GM23338 (cell line): Measurements from ENCODE around the gene GRIA3. TPM values are rescaled to one million over a fixed set of nuclear protein-coding genes. Genes with fewer than 3 reads are reported as not detected.

ENCODE experiments used
- ATAC-seq: fragments of 200-7000 bp; cut with Tn5 transposase; 3 replicates; pipeline ENCODE4 v1.9.1; 2020
- DNase-seq: peaks from one replicate; pipeline ENCODE4 v3.0.0-alpha.2; 2015; ENCODE audit warnings: low spot score
- H2AFZ ChIP-seq: fragments of 200-600 bp; sonication (generic); 2 replicates; pipeline ENCODE4 v1.8.0; 2016; ENCODE audit warnings: antibody characterized with exemption, mild to moderate bottlenecking, moderate library complexity
- H3F3A ChIP-seq: fragments of 200-600 bp; sonication (generic); replicated peaks from 2 replicates; pipeline ENCODE4 v1.8.0; 2017; ENCODE audit warnings: antibody characterized with exemption, mixed run types, low read depth
- H3K27ac ChIP-seq: fragments of 200-600 bp; sonication (generic); 2 replicates; pipeline ENCODE4 v1.6.1; 2016; ENCODE audit warnings: low read depth
- H3K27me3 ChIP-seq: fragments of 200-600 bp; sonication (generic); 2 replicates; pipeline ENCODE4 v1.8.0; 2016; ENCODE audit warnings: mild to moderate bottlenecking, mixed run types, moderate library complexity; ENCODE audit not compliant: insufficient read depth
- H3K36me3 ChIP-seq: fragments of 200-600 bp; sonication (generic); 2 replicates; pipeline ENCODE4 v1.8.0; 2016; ENCODE audit warnings: mild to moderate bottlenecking; ENCODE audit not compliant: insufficient read depth
- H3K4me1 ChIP-seq: fragments of 200-600 bp; sonication (generic); 2 replicates; pipeline ENCODE4 v1.8.0; 2016; ENCODE audit warnings: mild to moderate bottlenecking, moderate library complexity; ENCODE audit not compliant: insufficient read depth
- H3K4me2 ChIP-seq: fragments of 200-600 bp; sonication (generic); 2 replicates; pipeline ENCODE4 v1.7.1; 2017; ENCODE audit warnings: mixed run types
- H3K4me3 ChIP-seq: fragments of 200-600 bp; sonication (generic); 2 replicates; pipeline ENCODE4 v1.6.1; 2016; ENCODE audit warnings: mixed run types
- H3K79me2 ChIP-seq: fragments of 200-600 bp; sonication (generic); replicated peaks from 2 replicates; pipeline ENCODE4 v1.8.0; 2017; ENCODE audit warnings: mild to moderate bottlenecking; ENCODE audit not compliant: insufficient read depth
- H3K9me2 ChIP-seq: fragments of 200-600 bp; sonication (generic); 2 replicates; pipeline ENCODE4 v1.8.0; 2017; ENCODE audit not compliant: insufficient read depth
- H4K20me1 ChIP-seq: fragments of 200-600 bp; sonication (generic); replicated peaks from 2 replicates; pipeline ENCODE4 v1.8.0; 2017; ENCODE audit warnings: mild to moderate bottlenecking; ENCODE audit not compliant: insufficient read depth
- H3K27ac Mint-ChIP-seq: 2 replicates; pipeline ENCODE4 v1.8.0; 2020; ENCODE audit warnings: inconsistent platforms, mild to moderate bottlenecking, moderate library complexity, mixed read lengths
- H3K27me3 Mint-ChIP-seq: 3 replicates; pipeline ENCODE4 v1.8.0; 2022; ENCODE audit warnings: low read depth, mild to moderate bottlenecking, moderate library complexity, mixed read lengths, inconsistent platforms; ENCODE audit not compliant: insufficient read depth, poor library complexity
- H3K36me3 Mint-ChIP-seq: 3 replicates; pipeline ENCODE4 v1.8.0; 2021; ENCODE audit warnings: low read depth, mild to moderate bottlenecking, inconsistent platforms, moderate library complexity, mixed read lengths
- H3K4me1 Mint-ChIP-seq: 3 replicates; pipeline ENCODE4 v1.8.0; 2020; ENCODE audit warnings: mild to moderate bottlenecking, inconsistent platforms, mixed read lengths
- H3K4me3 Mint-ChIP-seq: 3 replicates; pipeline ENCODE4 v1.8.0; 2021; ENCODE audit warnings: moderate library complexity, mild to moderate bottlenecking, inconsistent platforms, mixed read lengths
- H3K9me3 Mint-ChIP-seq: 3 replicates; pipeline ENCODE4 v1.8.0; 2020; ENCODE audit warnings: moderate library complexity, mild to moderate bottlenecking, inconsistent platforms, mixed read lengths
- EZH2phosphoT487 ChIP-seq: fragments of 200-600 bp; sonication (generic); IDR thresholded peaks from one replicate; pipeline ENCODE4 v1.8.1; 2018; ENCODE audit warnings: antibody characterized with exemption; ENCODE audit not compliant: unreplicated experiment
- POLR2AphosphoS5 ChIP-seq: IDR thresholded peaks from 2 replicates; pipeline ENCODE4 v1.6.1; 2016; ENCODE audit warnings: antibody characterized with exemption, low read depth
- STAT1 ChIP-seq: IDR thresholded peaks from one replicate; pipeline ENCODE4 v1.6.1; 2016; ENCODE audit warnings: antibody characterized with exemption; ENCODE audit not compliant: unreplicated experiment
- ZNF114 ChIP-seq: fragments of 250-450 bp; sonication (Bioruptor Pico); IDR thresholded peaks from 2 replicates; pipeline ENCODE4 v1.5.0; 2020; ENCODE audit warnings: mild to moderate bottlenecking, moderate library complexity
- ZNF331 ChIP-seq: fragments of 250-450 bp; sonication (Bioruptor Pico); IDR thresholded peaks from 2 replicates; pipeline ENCODE4 v1.5.0; 2020; ENCODE audit warnings: low read depth, mild to moderate bottlenecking, moderate library complexity
- ZNF462 ChIP-seq: fragments of 250-450 bp; sonication (Bioruptor Pico); IDR thresholded peaks from 2 replicates; pipeline ENCODE4 v1.5.0; 2020; ENCODE audit warnings: mild to moderate bottlenecking, moderate library complexity
- polyA plus RNA-seq: library from polyadenylated mRNA; unstranded; fragments of >200 nt; fragmentation: Nextera tagmentation; extraction: Ambion mirVana; gene quantifications from 2 replicates; pipeline ENCODE4 v1.2.1, GENCODE V29; 2016
- total RNA-seq: library from RNA; depleted of rRNA; stranded (reverse); fragments of >200 nt; shearing (Covaris generic); gene quantifications from 2 replicates; pipeline ENCODE4 v1.2.3, GENCODE V29; 2014
- TF ChIP-seq, protein P1 (sequence below): IDR thresholded peaks from one replicate; pipeline ENCODE4 v1.6.1; 2018; ENCODE audit warnings: antibody characterized with exemption; ENCODE audit not compliant: unreplicated experiment

Gene GRIA3
- total and polyA plus RNA-seq, 2 experiments from 2014 or later, result 2.7 to 5.6 TPM

DNA sequence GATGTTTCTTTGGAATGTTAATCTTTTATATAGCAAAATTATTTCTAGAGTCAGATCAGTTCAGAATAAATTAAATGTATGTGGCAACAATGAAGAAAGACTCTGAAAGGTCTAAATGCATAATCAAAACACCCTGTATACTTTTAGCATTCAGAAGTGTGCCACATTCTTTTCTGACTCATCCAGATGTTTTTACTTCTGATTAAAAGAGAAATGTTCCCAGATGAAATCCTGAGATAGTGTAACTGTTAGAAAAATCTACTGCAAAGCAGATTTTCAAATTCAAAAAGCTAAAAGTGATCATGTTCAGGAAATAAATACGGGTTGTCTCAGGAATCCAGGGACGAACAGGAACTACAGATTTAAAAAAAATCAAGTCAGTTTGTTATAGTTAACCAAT is 241.4 kb downstream of the GRIA3 start (continued):
- TF ChIP-seq ZNF462 (CRISPR knock-in tag) (no peak), EZH2phosphoT487 (no peak), POLR2AphosphoS5 (no peak)
- TF ChIP-seq, protein P1, sequence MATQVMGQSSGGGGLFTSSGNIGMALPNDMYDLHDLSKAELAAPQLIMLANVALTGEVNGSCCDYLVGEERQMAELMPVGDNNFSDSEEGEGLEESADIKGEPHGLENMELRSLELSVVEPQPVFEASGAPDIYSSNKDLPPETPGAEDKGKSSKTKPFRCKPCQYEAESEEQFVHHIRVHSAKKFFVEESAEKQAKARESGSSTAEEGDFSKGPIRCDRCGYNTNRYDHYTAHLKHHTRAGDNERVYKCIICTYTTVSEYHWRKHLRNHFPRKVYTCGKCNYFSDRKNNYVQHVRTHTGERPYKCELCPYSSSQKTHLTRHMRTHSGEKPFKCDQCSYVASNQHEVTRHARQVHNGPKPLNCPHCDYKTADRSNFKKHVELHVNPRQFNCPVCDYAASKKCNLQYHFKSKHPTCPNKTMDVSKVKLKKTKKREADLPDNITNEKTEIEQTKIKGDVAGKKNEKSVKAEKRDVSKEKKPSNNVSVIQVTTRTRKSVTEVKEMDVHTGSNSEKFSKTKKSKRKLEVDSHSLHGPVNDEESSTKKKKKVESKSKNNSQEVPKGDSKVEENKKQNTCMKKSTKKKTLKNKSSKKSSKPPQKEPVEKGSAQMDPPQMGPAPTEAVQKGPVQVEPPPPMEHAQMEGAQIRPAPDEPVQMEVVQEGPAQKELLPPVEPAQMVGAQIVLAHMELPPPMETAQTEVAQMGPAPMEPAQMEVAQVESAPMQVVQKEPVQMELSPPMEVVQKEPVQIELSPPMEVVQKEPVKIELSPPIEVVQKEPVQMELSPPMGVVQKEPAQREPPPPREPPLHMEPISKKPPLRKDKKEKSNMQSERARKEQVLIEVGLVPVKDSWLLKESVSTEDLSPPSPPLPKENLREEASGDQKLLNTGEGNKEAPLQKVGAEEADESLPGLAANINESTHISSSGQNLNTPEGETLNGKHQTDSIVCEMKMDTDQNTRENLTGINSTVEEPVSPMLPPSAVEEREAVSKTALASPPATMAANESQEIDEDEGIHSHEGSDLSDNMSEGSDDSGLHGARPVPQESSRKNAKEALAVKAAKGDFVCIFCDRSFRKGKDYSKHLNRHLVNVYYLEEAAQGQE, result no peak

DNA sequence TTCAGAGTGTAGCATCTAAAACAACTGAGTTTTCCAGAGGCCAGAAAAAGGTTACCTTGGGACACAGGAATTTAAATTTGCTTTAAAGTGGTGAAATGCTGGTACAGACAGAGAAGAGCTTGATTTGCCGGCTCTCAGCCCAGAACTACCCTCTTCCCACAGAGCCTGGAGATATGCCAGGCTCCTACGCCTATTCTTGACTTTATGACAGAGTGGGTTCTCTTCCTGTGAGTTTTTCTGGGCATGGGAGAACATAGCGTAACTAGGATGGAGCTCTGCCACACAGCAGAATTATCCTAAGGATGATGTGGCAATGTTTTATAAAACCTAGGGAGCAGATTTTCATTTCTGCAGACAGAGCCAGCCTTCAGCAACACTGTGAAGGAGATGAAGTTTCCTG is 241.8 kb downstream of the GRIA3 start:
- H3K4me1 Mint-ChIP-seq, result peaks cover 16% of the 10 kb centered on the region; the same call in 2 of the 3 replicates
- H3K4me2 ChIP-seq, result no peak overlapping the region
- H3K27ac ChIP-seq, result no peak overlapping the region
- H3K27me3 ChIP-seq, result no peaks in the 10 kb centered on the region
- H3K9me2 ChIP-seq, result no peaks in the 10 kb centered on the region
- DNase-seq, result no peak
- H3K4me1 ChIP-seq, result 0 out of 2 replicates have a peak, but pooled peaks cover 10% of the 10 kb centered on the region
- H4K20me1 ChIP-seq, result no peaks in the 10 kb centered on the region
- no peaks in the 10 kb centered on the region for H3K9me3 Mint-ChIP-seq
- H2AFZ ChIP-seq, result no peak overlapping the region
- no peaks in the 10 kb centered on the region for H3K27me3 Mint-ChIP-seq
- no peak for ATAC-seq
- no peaks in the 10 kb centered on the region for H3K79me2 ChIP-seq
- H3F3A ChIP-seq, result no peaks in the 10 kb centered on the region
- no peak overlapping the region for H3K4me3 ChIP-seq
- H3K36me3 ChIP-seq, result no peaks in the 10 kb centered on the region
- H3K36me3 Mint-ChIP-seq, result no peaks in the 10 kb centered on the region
- H3K27ac Mint-ChIP-seq, result no peak overlapping the region
- H3K4me3 Mint-ChIP-seq, result no peak overlapping the region
- TF ChIP-seq, protein P1, result no peak
- TF ChIP-seq STAT1 (no peak), ZNF114 (CRISPR knock-in tag) (no peak), ZNF331 (no peak)
